GM12873 (cell line): Measurements from ENCODE around the gene ZP3.

Experiments
- CTCF ChIP-seq: IDR thresholded peaks from 2 replicates; pipeline ENCODE4 v1.5.1; 2012; ENCODE audit warnings: low read depth, mild to moderate bottlenecking, moderate library complexity, low read length, control low read depth; ENCODE audit not compliant: insufficient read depth; ENCODE audit errors: missing control alignments

ZP3 gene

GRCh38 chr7:76390092-76390491 lies 34.7 kb upstream of the ZP3 start:
- TF ChIP-seq CTCF, result no peak

- TF ChIP-seq CTCF, result no peak
These were observed 32.1 kb upstream of the ZP3 start for GRCh38 chr7:76392531-76393115.

GRCh38 chr7:76393116-76394031 lies 31.4 kb upstream of the ZP3 start:
- no peak for TF ChIP-seq CTCF

- no peak for TF ChIP-seq CTCF
These were observed 29.8 kb upstream of the ZP3 start for GRCh38 chr7:76394957-76395356.

- TF ChIP-seq CTCF, result no peak
These were observed 28.6 kb upstream of the ZP3 start for GRCh38 chr7:76395965-76396726.

- TF ChIP-seq CTCF, result no peak
These were observed 27.9 kb upstream of the ZP3 start for GRCh38 chr7:76396864-76397263.

GRCh38 chr7:76397409-76398183 lies 27.2 kb upstream of the ZP3 start:
- no peak for TF ChIP-seq CTCF
